ENCODE measurements around the gene SLC9A7.

DNA sequence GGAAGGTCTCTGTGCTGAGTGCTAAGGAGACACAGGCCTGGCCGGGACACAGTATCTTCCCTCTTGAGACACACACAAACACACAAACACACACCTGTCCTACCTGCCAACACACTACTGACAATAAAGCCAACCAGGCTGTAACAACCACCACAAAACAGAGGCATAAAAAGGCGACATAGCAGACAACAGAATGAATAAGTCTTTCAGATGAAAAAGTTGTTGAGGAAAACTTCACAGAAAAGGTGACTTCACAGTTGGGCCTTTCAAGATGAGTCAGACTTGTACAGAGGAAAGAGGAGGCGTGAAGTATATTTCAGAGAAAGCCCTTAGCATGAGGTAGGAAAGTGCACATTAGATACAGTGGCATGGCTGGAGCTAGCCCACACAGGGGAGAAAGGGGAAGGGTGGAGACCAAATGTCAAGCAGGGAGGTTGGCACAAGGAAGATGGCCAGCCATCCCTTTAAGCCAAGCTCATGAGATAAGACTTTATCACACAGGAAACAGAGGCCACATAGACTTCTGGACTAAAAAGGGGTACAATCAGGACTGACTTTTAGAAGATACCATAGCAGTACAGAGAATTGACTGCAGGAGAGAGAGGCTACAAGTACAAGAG lies 54.0 kb downstream of the SLC9A7 start:
- no peak for TF ChIP-seq POLR2A (IDR thresholded peaks at IDR 0.05)
- TF ChIP-seq, protein P1, sequence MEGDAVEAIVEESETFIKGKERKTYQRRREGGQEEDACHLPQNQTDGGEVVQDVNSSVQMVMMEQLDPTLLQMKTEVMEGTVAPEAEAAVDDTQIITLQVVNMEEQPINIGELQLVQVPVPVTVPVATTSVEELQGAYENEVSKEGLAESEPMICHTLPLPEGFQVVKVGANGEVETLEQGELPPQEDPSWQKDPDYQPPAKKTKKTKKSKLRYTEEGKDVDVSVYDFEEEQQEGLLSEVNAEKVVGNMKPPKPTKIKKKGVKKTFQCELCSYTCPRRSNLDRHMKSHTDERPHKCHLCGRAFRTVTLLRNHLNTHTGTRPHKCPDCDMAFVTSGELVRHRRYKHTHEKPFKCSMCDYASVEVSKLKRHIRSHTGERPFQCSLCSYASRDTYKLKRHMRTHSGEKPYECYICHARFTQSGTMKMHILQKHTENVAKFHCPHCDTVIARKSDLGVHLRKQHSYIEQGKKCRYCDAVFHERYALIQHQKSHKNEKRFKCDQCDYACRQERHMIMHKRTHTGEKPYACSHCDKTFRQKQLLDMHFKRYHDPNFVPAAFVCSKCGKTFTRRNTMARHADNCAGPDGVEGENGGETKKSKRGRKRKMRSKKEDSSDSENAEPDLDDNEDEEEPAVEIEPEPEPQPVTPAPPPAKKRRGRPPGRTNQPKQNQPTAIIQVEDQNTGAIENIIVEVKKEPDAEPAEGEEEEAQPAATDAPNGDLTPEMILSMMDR (IDR thresholded peaks at IDR 0.05): no peak

Data from adrenal gland (tissue), 5 donors.